SKM-1 treated with dmso at 0.1 percent for 144 hours (cell line): ENCODE measurements around the gene ARID2.
A peak's percentile ranks its signal among the peaks of the same experiment; 100 is the strongest.

ENCODE experiments used
- DNase-seq: peaks from one replicate; lab custom pipeline; 2025; ENCODE audit not compliant: unreplicated experiment; lab: John Stamatoyannopoulos, UW

The ARID2 gene

GRCh38 chr12:45850302-45850701 is 120.8 kb downstream of the ARID2 start:
- no peak for DNase-seq

- DNase-seq = no peak
Observed at GRCh38 chr12:45852508-45852907, 123.0 kb downstream of the ARID2 start.

- no peak for DNase-seq
Observed at GRCh38 chr12:45853550-45853949, 124.0 kb downstream of the ARID2 start.

GRCh38 chr12:45863332-45863731 is 133.8 kb downstream of the ARID2 start:
- no peak for DNase-seq

- no peak for DNase-seq
Observed at GRCh38 chr12:45866299-45866698, 136.8 kb downstream of the ARID2 start.

- no peak for DNase-seq
Observed at GRCh38 chr12:45872446-45872845, 142.9 kb downstream of the ARID2 start.

GRCh38 chr12:45877069-45877468 is 147.6 kb downstream of the ARID2 start:
- DNase-seq = no peak

GRCh38 chr12:45878630-45879255 is 149.2 kb downstream of the ARID2 start:
- DNase-seq = no peak

- no peak for DNase-seq
Observed at GRCh38 chr12:45879363-45879895, 149.9 kb downstream of the ARID2 start.

GRCh38 chr12:45880533-45880932 is 151.0 kb downstream of the ARID2 start:
- DNase-seq = no peak

GRCh38 chr12:45883187-45883586 is 153.7 kb downstream of the ARID2 start:
- DNase-seq = no peak

- DNase-seq = no peak
Observed at GRCh38 chr12:45886685-45887084, 157.2 kb downstream of the ARID2 start.

GRCh38 chr12:45887544-45887943 is 158.0 kb downstream of the ARID2 start:
- no peak for DNase-seq

GRCh38 chr12:45890276-45890675 is 160.8 kb downstream of the ARID2 start:
- no peak for DNase-seq

GRCh38 chr12:45893240-45893639 is 163.7 kb downstream of the ARID2 start:
- no peak for DNase-seq

- no peak for DNase-seq
Observed at GRCh38 chr12:45895961-45896360, 166.5 kb downstream of the ARID2 start.

GRCh38 chr12:45898094-45898493 is 168.6 kb downstream of the ARID2 start:
- no peak for DNase-seq

GRCh38 chr12:45907955-45908354 is 178.4 kb downstream of the ARID2 start:
- DNase-seq = peak; percentile 2

GRCh38 chr12:45909041-45909713 is 179.7 kb downstream of the ARID2 start:
- DNase-seq = no peak

GRCh38 chr12:45912774-45913173 is 183.3 kb downstream of the ARID2 start:
- DNase-seq = no peak

GRCh38 chr12:45913631-45914030 is 184.1 kb downstream of the ARID2 start:
- no peak for DNase-seq

GRCh38 chr12:45914090-45914489 is 184.6 kb downstream of the ARID2 start:
- no peak for DNase-seq

GRCh38 chr12:45915405-45915804 is 185.9 kb downstream of the ARID2 start:
- DNase-seq = no peak
